GM18520 (cell line): ENCODE results near the gene DYNLT1.
"Not testable (repeated sequence)": the region's sequence is repeated elsewhere in the genome, so short reads cannot be mapped to it uniquely, and the experiment has no call there.

Source experiments
- ATAC-seq: cut with Tn5 transposase; IDR thresholded peaks from one replicate; pipeline ENCODE4 v1.9.1; 2021; ENCODE audit not compliant: unreplicated experiment

DYNLT1 gene

GRCh38 chr6:158644231-158645063 is at the start of gene DYNLT1:
DYNLT1 (minus strand) TSS chr6:158644743; CDS start chr6:158644708, 35 bp downstream.
- peak; percentile 45 for ATAC-seq

DNA sequence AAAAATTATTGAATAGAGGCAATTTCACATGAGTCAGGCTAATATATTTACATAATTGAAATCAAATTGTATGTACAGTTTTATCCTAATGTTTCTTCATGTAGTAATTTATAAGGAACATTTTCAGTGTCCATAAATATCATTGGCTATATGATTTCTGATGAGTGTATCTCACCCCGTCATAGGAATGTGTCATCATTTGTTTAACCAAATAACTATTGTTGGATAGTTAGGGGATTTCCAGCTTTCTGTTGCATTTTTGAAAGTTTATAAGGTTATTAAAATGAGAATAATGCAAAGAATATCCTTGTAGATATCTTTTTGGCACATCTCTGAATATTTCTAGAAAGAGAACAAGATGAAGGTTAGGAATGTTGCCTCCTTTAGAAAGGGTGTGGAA is 44.3 kb upstream of the DYNLT1 start:
- ATAC-seq = no peak

DNA sequence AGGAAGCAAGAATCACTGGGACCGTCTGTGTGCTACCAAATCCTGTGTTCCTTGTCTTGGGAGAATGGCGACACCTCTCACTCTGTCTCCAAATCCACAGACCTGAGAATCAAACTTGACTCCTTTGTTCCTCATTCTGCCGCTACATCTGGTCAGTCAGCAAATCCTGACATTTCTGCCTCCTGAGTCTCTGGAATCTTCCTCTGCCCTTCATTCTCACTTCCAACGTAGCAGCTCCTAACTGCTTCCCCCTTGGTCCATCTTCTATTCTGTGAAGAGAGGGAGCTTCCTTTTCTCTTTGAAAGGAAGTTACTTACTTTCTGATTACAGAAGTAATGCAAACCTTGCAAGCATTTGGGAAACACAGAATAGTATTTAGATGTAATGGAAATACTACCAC is 43.0 kb upstream of the DYNLT1 start:
- no peak for ATAC-seq

DNA sequence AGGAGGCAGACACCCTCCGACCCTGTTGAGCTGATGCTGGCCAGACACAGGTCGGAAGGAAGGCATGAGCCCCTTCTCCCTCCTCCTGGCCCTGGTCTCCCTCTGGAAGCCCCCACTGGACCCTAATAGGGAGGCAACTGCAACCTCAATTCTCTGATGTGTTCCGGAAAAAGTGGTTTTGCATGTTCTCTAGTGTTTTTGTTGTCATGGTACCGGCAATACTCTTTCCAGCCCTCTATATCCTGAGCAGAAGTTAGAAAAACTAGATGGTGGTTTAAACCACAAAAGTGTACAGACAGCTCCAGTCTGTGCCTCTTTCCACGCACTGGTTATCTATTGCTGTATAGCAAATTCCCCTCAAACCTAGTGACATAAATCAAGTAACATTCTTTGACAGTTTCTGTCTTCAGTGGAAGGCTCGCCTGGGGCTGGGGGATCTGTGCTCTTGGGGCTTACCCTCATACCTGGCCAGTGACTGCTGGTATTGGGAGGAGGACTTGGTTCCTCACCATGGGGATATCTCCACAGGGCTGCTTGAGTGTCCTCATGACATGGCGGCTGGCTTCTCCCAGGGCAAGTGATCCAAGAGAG is 42.3 kb upstream of the DYNLT1 start:
- ATAC-seq = no peak

DNA sequence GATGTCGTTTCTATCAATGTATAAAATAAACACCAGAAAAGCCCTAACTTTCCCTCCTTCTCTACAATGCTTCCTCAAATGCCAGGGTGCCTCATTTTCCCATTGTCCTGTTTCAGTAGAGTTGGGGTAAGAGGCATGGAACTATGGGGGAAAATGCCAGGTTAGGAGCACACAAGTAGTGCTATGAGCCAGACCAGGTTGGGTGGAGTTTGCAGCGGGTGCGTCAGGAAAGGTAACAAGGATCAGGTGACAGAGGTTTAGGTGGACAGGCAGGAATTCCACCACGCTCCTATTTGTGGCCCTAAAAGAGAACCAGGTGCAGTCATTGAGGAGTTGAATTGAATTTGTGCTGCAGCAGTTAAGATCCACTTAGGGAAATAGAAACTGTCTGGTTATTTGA is 41.8 kb upstream of the DYNLT1 start:
- ATAC-seq = no peak

GRCh38 chr6:158684745-158685324 is 40.3 kb upstream of the DYNLT1 start:
- ATAC-seq = no peak

DNA sequence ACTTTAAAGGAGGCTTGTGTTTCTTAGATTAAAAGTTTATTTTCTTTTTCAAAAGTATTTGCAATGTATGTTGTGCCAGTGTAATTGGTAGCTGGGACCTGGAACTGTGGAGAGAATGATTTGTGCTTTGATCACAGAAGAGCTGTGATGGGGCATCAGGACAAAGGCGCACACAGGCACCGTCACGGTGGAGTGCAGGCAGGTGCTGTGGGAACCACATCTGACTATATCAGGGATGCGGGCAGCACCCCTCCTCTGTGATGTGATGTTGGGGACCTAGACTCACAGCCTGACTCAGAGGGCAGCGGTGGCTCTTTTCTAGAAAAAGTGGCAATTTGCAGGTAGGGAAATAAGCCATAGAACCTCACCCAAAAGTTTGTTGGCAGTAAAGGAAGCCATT is 39.8 kb upstream of the DYNLT1 start:
- ATAC-seq = no peak

DNA sequence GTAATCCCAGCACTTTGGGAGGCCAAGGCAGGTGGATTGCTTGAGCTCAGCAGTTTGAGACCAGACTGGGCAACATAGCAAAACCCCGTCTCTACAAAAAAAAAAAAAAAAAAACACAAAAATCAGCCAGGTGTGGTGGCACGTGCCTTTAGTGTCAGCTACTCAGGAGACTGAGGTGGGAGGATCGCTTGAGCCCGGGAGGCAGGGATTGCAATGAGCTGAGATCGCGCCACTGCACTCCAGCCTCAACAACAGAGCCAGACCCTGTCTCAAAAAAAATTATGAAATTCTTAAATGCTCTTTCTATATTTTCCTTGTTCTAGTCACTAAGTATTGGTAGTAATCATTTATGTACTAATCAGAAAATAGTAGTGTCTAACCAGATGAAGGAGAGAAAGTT is 35.9 kb upstream of the DYNLT1 start:
- ATAC-seq = no peak

GRCh38 chr6:158680015-158680414 is 35.5 kb upstream of the DYNLT1 start:
- no peak for ATAC-seq

DNA sequence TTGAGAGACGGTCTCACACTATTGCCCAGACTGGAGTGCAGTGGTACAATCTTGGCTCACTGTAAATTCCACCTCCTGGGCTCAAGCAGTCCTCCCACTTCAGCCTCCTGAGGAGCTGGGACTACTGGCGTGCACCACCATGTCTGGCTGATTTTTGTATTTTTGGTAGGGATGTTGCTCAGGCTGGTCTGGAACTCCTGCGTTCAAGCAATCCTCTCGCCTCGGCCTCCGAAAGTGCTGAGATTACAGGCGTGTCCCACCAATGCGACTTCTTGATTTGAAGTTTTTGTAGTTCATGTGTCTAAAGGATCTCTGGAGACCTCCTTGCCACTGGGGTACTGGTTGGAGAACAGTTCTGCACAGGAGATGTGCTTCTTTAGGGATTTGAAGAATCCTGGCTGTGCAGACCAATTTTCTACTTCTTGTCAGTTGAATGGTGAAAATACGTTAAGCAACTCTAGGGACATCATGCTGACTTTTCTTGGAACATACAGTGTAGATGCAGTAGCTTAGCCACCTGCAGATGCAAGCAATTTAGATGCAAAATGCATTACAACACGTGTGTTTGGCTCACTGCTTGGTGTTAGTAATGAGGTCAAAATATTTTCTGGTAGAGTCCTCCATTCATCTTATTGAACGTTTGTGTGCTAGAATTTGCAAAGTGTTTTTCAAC is 33.5 kb upstream of the DYNLT1 start:
- ATAC-seq = no peak

DNA sequence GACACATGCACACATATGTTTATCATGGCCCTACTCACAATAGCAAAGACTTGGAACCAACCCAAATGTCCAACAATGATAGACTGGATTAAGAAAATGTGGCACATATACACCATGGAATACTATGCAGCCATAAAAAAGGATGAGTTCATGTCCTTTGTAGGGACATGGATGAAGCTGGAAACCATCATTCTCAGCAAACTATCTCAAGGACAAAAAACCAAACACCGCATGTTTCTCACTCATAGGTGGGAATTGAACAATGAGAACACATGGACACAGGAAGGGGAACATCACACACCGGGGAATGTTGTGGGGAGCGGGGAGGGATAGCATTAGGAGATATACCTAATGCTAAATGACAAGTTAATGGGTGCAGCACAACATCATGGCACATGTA is 32.6 kb upstream of the DYNLT1 start:
- ATAC-seq = not testable (repeated sequence)

GRCh38 chr6:158674342-158675131 is 30.0 kb upstream of the DYNLT1 start:
- ATAC-seq = no peak

- no peak for ATAC-seq
Observed at GRCh38 chr6:158672726-158673125, 28.2 kb upstream of the DYNLT1 start.

DNA sequence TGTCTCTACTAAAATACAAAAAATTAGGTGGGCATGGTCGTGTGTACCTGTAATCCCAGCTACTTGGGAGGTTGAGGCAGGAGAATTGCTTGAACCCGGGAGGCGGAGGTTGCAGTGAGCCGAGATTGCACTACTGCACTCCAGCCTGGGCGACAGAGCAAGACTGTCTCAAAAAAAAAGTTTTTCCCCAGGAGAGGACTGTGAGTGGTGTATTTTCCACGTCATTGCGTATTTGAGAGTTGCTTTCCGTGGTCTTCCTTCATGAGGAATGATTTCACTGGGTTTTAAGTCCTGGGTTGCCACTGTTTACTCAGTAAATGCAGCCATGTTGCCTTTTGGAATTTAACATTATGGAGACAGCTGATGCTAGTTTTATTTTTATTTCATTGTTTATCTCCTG is 27.6 kb upstream of the DYNLT1 start:
- not testable (repeated sequence) for ATAC-seq

GRCh38 chr6:158669145-158670035 is 24.8 kb upstream of the DYNLT1 start:
- no peak for ATAC-seq

GRCh38 chr6:158668707-158669103 is 24.2 kb upstream of the DYNLT1 start:
- no peak for ATAC-seq

GRCh38 chr6:158667360-158667981 is 22.9 kb upstream of the DYNLT1 start:
- no peak for ATAC-seq

DNA sequence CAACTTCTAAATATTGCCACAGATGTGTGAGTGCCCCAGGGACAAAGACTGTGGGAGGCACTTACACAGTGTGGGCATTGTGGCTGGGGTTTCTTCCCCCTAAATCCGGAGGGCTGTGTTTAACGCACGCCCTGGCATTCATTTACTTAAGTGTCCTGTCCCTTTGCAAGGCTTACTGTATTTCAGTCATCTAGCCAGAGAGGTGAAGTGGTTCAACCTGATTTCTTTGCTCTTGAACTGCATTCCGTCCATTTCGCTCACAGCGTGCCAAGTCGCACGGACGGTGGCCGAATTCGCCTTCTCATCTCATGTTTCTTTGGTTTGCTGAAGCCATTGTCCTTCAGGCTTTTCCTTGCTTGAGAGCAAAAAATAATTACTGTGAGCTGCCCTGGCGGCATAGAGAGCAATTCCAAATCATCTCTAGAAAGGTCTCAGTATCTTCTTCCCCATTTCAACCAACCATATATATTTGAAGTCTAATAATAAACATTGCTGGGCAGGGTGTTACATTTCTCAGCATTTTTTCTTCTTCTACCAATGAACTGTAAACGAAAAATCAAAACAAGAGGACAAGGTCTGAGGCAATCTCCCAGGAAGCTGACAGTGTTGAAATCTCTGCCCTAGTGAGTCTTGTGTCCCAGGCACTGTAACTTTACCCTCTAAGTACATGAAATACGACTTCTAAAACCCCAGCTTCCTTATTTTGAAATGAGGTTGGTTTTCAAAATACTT is 22.3 kb upstream of the DYNLT1 start:
- ATAC-seq = no peak

GRCh38 chr6:158665332-158665731 is 20.8 kb upstream of the DYNLT1 start:
- no peak for ATAC-seq
